Esophagus squamous epithelium (tissue), 4 donors: ENCODE results near the gene ZNF638.

Source experiments
- CTCF ChIP-seq, 6 experiments: fragments of 450-650 bp in 4 of 6; fragments of 200-600 bp in 2 of 6; sonication (generic) in 2 of 6; IDR thresholded peaks; one replicate each; pipeline ENCODE4 v1.5.1; 2016 to 2019; ENCODE audit warnings: antibody characterized with exemption in 6 of 6, mild to moderate bottlenecking in 4 of 6, moderate library complexity in 4 of 6
- POLR2A ChIP-seq, 4 donors: fragments of 450-650 bp; IDR thresholded peaks; one replicate each; pipeline ENCODE4 v1.6.1; 2017; ENCODE audit warnings: antibody characterized with exemption in 4 of 4, mild to moderate bottlenecking in 4 of 4, moderate library complexity in 3 of 4

DNA sequence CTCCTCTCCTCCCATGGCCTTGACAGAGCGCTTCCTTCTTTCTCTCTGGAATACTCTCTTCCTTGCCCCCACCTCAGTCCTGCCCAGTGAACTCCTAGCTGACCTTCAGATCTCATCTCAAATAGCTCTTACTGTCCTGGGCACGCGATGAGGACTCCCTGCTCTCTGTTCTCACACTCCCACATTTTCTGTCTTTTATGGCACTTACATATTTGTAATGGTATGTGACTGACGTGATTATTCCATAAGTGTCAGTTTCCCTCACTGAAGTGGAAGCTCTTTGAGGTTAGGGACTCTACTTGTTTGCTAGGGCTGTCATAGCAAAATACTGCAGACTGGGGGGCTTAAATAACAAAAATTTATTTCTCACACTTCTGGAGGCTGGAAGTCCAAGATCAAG, 120.1 kb downstream of the ZNF638 start:
- TF ChIP-seq POLR2A (IDR thresholded peaks at IDR 0.05) (no peak), CTCF (IDR thresholded peaks at IDR 0.05) (no peak)
